OCI-M1 (cell line): ENCODE measurements around the gene SLC35F1.
"Not testable (repeated sequence)": the region's sequence is repeated elsewhere in the genome, so short reads cannot be mapped to it uniquely, and the experiment has no call there.

ENCODE experiments used
- DNase-seq: peaks from one replicate; lab custom pipeline; 2025; lab: John Stamatoyannopoulos, UW

SLC35F1 gene

DNA sequence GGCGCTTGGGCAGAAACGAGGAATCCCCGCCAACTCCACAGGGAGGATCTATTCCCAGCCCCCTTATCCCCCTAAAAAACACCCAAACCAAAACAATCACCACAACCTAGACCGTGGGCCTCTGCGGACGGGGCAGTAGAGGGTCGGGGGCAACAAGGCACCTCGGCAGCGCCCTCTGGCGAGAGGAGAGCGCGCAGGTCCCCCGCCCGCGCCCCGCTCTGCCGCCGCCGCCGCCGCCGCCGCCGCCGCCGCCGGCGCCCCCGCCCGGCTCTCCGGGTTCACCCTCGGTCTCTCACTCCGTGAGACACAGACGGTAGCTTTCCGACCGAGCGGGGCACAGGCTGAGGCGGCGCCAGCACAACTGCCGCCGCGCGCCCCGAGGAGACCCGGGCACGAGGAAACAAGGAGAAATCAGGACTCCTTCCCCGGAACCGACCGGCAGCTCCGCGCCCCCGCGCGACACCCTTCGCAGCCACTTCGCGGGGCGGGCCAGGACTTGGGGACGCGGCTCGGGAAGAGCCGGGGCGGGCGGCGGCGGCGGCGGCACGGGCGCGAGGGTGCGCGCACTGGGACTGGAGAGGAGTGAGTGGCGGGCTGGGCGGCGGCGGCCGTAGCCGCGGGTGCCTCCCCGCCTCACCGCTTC is at the start of gene SLC35F1:
Gene SLC35F1 (plus strand): TSS at position 307 of the 643 bp plus-strand sequence.
- no peak for DNase-seq

DNA sequence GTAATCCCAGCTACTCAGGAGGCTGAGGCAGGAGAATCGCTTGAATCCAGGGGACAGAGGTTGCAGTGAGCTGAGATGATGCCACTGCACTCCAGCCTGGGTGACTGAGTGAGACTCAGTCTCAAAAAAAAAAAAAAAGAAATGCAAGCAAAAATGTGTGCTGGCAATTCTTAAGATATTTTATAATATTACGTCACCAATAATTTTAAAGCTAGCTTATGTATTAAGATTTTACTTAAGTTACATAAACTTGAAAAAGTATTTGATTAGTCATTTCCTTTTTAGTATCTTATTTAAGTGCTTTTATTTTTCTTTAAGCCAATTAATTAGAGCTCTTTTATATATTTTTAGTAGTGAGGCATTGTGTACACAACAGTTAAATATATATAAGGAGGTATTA is 48.5 kb upstream of the SLC35F1 start:
- DNase-seq = not testable (repeated sequence)

DNA sequence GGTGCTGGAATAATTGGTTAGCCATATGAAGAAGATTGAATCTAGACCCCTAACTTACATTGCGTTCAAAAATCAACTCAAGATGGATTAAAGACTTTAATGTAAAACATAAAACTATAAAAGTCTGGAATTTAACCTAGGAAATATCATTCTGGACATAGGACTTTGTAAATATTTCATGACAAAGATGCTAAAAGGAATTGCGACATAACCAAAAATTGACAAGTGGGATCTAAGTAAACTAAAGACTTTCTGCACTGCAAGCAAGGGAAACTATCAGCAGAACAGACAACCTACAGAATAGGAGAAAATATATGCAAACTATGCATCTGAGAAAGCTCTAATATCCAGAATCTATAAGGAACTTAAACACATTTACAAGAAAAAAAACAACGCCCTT is 45.5 kb upstream of the SLC35F1 start:
- DNase-seq = no peak

DNA sequence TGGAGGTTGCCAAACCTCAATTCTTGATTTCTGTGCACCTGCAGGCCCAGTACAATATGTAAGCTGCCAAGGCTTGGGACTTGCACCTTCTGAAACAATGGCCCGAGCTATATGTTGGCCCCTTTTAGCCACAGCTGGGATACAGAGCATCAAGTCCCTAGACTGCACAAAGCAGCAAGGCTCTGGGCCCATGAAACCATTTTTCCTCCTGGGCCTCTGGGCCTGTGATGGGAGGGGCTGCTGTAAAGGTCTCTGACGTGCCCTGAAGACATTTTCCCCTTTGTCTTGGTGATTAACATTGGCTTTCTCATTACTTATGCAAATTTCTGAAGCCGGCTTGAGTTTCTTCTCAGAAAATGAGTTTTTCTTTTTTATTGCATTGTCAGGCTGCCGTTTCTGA is 40.5 kb upstream of the SLC35F1 start:
- no peak for DNase-seq

DNA sequence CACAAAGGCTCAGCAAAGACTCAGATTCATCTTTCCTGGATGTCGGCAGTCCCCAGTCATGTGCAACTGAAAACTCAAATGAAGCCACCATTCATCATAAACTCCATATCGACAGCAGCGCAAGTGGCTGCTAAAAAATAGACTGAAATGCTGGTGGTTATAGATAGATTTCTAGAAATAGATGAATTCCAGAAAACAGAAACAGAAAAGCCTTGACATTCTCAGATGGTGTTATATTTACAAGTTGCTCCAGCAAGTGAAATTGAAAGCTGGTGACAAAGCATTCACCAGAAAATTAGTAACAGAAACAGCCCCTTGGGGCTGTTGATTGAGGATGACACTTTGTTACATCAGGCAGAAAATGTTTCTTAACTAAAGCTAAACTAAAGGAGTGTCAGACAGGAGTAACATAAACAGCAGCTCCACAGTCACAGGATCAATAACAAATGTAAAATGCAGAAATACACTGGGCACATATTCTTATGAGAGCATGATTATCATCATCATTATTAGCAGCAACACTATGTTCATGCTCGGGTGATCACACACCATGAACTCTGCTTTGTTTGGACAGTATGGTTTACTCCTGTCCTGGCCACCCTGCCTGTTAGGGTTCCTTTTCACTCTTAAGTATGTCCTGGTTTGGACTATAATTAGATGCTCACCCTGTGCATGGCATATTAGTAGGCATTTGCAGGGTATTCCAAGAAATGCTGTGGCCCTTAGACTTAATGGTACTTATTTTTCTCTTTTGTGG is 36.4 kb upstream of the SLC35F1 start:
- peak; percentile 34 for DNase-seq

DNA sequence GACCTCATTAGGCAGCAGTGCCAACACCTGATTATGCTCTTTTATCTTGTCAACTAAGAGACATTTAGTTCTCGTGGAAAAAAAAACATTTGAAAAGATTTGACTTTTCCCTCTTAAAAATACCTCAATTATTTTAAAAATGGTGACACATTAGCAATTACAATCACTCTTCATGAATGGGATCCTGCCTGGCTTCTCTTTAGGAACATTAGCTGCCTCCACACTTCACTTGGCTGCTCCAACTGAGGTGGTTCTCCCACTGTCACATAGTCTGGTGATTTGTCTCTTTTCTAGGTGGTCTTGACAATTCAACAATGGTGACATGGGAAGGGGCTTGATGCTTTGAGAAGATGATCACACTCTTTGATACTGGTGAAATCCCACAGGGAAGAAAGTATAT is 26.2 kb upstream of the SLC35F1 start:
- no peak for DNase-seq

DNA sequence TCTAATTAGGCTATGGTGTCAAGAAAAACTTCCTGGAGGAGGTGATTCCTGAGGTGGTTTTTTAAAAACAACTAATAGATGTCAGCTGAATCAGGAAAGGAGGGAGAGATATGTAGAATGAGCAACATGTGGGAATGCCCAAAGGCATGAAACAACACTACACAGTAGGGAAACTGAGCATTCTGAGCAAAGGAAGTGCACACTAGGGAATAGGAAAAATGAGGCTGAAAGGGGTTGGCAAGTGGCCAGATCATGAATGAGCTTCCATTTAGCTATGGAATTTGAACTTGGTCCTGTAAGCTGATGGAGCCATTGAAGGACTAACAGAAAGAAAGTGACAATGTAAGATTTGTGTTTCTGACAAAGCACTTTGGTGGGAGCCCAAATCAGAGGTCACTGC is 16.9 kb upstream of the SLC35F1 start:
- DNase-seq = no peak

DNA sequence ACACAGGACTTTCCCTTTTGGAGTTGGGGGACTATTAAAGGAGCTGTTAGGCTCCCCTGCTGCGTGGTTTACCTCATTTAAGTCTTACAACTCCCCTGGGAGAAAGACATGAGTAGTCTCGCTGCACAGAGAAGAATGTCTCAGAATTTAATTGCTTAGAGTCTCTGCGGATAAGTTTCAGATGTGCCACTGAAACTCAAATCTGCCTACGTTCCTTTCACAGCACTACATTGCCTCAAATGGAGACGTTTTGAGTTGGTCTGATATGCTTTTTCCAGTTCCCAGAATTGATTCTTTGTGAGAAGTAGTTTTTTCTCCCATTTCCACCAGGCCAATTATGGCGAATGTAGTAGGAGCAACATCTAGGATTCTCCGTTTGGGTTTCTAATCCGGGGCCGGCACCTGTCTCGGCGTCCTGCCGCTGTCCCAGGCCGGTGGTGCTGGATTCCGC is 532 bp upstream of the SLC35F1 start:
- no peak for DNase-seq

DNA sequence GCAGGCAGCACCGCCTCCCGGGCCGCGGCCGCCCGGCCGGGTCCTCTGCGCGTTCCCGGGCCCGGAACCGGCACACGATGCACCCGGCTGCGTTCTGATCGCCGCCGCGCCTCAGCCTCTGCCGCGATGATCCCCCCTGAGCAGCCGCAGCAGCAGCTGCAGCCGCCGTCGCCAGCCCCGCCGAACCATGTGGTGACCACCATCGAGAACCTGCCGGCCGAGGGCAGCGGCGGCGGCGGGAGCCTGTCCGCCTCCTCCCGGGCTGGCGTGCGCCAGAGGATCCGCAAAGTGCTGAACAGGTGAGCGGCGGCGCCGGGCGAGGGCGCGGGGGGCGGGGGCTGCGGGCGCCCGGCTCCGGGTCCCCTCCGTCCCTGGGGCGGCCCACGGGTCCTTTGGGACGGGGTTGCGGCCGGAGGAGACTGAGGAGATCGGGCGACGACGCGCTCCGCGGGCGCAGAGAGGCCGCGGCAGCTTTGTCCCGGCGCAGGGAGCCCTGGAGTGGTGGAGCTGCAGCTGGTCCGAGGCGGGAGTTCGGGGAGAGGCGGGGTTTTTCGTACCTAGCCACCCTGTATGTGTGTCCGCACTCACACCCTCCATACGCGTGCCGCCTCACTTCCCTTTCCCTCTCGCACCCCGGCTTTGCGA is 659 bp downstream of the SLC35F1 start:
- no peak for DNase-seq

DNA sequence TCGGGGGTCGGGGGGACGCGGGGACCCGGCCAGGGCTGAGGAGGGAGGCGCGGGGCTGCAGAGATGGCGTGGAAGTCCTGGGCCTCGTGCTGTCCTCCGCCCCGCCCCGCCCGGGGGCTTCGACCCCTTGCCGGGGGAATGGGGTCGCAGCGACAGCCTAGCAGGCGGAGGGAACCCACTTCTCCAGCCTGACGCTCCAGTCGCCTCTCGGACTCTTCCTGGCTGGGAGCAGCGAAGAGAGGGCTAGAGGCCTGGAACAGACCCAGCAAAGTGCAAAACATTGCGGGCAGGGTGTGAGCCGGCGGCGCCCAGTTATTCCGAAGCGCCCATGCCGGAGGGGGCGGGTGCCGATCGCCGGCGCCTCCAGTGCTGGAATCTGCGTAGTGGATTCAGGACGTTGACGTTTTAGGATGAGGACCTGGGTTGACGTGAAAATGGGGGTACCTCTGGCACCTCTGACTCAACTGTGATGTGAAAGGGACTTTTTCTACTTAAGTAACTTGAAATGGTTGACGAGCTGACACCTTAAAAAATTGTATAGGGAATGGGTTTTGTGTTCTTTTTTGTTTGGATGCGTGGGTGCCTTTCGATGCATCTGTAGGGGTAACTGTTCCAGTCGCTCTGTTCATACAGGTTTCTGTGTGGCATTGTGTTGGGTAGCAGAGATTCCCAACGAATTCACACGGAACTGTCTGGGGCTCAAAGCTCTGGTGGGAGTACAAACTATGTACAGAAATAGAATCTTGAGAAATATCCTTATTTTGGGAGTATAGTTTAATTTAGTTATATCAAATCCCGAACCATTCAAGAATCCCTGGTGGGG is 1.4 kb downstream of the SLC35F1 start:
- DNase-seq = no peak

DNA sequence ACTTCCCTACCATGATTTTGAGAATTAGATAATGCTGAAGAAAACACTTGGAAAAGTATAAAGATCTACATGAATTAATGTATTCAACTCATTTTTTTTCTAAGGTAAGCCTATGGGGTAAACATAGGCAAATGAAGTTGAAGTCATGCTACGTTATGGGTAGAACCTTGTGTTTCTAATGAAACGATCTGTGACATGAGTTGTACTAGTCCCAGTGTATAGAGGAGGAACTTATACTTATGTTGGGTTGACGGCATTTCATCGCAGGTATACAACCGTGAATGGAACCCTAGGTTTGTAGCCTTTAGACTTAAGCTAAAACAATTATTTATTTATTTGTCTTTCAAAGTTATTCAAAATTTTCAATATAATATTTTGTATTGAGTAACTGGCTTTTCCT is 2.6 kb downstream of the SLC35F1 start:
- DNase-seq = no peak

DNA sequence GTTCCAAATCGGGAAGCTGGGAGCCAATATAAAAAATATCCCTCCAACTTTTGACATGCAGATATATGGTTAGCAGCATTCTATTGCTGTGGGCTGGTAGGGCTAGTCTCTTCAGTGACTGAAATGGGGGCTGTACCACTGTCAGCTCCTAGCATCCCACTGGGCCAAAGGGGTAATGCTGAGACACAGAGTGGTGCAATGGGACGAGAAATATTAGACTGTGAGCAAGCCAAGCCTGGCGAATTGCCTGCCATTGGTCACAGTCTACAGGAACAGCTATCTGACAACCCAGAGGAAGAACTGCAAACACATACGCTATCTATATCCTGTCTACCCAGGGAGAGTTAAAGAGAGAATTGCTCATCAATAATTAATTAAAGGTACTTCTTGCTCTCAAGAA is 3.5 kb downstream of the SLC35F1 start:
- DNase-seq = no peak

DNA sequence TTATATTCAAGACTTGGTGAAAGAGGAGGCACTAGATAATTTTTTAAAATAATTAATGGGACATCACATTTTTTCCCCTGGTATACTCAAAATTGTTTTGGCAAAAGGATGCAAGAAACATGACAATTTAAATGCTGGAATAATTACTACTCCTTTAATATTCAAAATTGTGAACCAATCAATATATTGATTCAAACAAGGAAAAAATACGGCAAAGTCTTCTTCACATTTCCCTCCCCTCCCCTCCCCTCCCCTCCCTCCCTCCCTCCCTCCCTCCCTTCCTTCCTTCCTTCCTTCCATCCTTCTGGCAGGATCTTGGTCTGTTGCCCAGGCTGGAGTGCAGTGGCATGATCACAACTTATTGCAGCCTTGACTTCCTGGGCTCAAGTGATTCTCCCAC is 4.1 kb downstream of the SLC35F1 start:
- DNase-seq = no peak

DNA sequence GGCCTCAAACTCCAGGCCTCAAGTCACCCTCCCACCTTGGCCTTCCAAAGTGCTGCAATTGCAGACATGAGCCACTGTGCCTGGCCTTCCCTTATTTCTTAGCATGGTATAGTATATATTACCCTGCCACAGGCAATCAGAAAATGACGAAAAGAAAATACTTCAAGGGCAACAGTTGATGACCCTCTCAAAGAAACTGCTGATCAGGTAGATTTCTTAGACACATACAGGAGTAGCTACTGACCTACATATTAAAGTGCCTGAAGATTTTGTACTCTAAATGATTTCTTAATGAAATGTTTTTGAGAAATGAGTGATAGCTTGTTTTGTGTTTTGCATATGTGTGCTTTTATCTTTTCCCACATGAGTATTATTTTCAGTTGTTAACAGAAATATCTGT is 4.6 kb downstream of the SLC35F1 start:
- DNase-seq = no peak

DNA sequence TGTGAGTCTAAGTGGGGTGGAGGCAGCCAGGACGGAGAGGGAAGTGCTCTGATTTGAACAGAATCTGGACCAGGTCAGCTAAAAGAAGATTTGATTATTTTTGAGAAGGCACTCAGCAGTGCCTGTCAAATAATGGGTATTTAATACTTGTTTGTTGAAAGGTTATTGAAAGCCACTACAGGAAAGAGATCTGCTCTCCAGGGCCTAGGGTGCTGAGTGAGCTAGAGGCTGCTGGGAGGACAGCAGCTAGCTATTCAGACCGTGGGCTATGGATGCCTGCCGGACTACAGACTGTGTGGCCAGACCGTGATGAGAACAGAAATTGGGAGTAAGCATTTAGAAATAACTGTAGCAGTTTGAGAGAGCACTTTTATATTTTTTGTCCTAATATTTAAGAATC is 8.8 kb downstream of the SLC35F1 start:
- DNase-seq = no peak

DNA sequence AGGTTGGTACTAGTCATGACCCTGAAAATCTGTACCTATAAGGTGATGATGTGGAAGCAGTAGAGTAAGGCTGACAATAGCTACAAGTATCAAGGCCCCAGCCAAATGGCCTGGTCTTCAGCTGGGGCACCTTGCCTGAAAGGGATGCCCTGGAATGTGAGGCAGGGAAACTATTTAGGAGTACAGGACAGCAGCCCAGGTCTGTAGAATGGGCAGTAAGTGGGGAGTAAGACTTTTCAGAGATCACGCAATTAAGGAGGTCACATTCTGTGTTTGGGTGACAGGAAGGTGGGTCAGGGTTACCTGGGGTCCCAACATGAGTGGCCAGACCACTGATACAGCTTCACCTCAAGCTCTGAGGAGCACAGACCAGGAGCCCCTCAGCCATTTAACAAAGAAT is 9.4 kb downstream of the SLC35F1 start:
- no peak for DNase-seq

DNA sequence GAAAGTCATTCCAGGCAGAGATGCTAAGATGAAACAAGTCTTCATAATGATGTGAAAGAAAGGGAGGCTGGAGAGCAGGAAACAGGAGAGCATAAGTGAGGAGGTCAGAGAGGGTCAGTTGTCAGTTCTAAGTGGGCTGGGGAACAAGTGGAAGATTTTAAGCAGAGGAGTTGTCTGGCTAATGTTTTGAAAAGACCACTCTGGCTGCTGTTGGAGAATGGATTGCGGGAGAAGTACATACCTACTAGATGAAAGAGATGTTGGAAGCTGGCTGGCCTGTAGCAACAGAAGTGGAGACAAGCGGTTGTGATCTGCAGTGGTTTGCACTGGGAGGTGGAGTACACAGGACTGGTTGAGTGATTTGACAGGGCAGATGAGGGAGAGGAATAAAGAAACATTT is 10.1 kb downstream of the SLC35F1 start:
- DNase-seq = no peak

DNA sequence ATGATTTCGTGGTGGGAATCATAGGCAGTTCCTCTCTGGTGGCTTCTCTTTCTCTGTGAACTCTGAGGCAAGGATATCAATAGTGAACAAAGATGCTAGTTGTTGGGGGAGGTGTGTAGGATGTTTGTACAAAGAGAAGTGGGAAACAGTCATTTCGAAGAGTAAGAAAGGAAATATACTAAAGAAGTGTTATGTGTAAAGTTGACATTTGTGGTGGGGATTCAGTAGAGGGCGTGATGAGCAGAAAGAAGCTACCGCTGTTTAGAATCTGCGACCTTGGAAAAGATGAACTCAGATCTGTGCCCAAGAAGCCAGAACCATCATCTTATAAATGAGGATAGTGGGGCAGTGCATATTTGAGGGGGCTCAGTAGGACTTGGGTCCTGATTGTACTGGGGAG is 11.4 kb downstream of the SLC35F1 start:
- no peak for DNase-seq

DNA sequence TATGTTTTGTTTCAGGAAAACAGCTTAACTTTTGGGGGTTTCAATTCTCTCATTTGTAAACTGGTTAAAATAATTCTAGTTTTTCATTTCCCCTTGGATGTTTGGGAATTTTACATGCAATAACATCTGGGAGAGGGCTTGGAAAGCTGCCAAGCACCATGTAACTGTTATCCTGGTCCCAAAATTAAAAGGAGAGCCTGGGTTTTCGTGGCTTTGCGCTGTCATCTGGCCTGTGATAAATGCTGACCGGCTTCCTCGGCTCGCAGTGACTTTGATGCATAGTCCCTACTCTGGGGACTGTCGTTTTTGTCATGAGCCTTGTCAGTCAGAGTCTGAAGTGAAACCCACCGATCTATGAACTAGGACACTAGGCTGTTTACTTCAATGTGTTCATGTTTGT is 12.2 kb downstream of the SLC35F1 start:
- DNase-seq = no peak

DNA sequence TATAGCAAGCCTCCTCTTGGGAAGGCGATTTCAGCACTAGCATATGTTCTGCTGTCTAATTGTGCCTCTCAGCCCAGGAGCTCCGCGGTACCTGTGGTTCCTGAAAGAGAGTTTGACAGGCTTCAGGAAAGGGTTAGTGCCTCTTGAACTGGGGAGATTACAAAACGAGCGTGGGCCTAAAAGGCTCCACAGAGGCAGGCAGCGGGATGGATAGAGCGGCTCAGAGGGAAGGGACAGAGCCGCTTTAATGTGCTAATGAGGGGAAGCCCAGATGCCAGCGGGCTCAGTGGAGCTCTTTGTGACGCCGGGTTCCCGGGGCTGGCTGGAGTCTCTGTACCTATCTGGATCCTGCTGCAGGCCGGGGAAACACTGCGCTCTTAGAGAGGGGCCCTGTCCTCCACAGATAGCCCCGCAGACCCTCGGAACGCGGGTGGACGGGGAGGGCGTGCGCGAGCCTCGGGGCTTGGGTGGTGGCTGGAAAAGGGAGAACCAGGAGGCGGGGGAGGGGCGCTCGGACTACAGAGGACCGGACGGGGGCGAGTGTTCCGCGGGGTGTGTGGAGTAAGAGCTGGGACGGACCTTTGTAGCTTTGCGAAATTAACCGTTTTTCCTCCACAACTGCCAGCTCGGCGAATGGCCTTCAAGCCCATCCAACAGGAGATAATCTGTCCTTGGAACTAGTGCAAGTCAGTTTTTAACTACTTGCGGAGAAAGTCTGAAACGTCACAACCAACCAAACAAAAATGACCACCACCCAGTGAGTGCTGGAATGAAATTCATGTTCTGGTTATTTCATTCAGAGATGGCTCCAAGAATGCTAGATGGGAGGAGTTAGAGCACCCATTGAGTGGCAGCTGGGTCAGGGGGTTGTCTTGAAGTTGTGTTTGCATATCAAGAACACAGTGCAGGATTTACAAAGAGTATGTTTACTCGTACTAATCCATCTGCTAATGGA is 13.0 kb downstream of the SLC35F1 start:
- DNase-seq = no peak

DNA sequence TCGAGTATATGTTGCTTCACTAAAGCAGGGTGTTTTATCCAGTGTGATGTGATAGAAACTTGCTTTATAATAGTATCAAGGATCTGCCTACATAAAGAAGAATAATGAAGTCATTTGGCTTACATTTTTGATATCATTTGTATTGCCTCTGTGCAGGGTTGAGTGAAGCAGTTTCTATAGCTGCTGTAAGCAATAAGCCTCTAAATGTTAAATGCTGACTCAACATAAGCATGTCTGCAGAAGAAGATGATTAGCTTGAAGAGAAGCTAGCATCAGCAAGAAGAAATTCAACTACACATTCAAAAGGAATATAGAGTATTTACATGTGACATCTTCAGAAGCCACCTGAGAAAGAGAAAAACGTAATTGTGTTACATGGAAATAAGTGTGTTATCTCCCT is 17.6 kb downstream of the SLC35F1 start:
- DNase-seq = no peak
